Measurements from ENCODE around the gene VPS13D. TPM values are rescaled to one million over a fixed set of nuclear protein-coding genes. Genes with fewer than 3 reads are reported as not detected.

VPS13D gene
- total and polyA plus RNA-seq, 10 of the 15 experiments (the other 5 are each of a cell fraction or from before 2014, with no cell fraction given): 1.4 to 16.9 (median 8.5) TPM

DNA sequence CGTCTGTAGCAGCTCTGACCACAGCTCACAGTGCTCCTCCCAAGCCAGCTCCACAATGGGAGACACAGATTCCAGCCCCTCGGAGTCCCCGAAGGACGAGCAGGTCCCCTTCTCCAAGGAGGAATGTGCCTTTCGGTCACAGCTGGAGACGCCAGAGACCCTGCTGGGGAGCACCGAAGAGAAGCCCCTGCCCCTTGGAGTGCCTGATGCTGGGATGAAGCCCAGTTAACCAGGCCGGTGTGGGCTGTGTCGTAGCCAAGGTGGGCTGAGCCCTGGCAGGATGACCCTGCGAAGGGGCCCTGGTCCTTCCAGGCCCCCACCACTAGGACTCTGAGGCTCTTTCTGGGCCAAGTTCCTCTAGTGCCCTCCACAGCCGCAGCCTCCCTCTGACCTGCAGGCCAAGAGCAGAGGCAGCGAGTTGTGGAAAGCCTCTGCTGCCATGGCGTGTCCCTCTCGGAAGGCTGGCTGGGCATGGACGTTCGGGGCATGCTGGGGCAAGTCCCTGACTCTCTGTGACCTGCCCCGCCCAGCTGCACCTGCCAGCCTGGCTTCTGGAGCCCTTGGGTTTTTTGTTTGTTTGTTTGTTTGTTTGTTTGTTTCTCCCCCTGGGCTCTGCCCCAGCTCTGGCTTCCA is 22.9 kb upstream of the VPS13D start (continued):
- TF ChIP-seq, protein P1, sequence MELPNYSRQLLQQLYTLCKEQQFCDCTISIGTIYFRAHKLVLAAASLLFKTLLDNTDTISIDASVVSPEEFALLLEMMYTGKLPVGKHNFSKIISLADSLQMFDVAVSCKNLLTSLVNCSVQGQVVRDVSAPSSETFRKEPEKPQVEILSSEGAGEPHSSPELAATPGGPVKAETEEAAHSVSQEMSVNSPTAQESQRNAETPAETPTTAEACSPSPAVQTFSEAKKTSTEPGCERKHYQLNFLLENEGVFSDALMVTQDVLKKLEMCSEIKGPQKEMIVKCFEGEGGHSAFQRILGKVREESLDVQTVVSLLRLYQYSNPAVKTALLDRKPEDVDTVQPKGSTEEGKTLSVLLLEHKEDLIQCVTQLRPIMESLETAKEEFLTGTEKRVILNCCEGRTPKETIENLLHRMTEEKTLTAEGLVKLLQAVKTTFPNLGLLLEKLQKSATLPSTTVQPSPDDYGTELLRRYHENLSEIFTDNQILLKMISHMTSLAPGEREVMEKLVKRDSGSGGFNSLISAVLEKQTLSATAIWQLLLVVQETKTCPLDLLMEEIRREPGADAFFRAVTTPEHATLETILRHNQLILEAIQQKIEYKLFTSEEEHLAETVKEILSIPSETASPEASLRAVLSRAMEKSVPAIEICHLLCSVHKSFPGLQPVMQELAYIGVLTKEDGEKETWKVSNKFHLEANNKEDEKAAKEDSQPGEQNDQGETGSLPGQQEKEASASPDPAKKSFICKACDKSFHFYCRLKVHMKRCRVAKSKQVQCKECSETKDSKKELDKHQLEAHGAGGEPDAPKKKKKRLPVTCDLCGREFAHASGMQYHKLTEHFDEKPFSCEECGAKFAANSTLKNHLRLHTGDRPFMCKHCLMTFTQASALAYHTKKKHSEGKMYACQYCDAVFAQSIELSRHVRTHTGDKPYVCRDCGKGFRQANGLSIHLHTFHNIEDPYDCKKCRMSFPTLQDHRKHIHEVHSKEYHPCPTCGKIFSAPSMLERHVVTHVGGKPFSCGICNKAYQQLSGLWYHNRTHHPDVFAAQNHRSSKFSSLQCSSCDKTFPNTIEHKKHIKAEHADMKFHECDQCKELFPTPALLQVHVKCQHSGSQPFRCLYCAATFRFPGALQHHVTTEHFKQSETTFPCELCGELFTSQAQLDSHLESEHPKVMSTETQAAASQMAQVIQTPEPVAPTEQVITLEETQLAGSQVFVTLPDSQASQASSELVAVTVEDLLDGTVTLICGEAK (IDR thresholded peaks at IDR 0.05; ENCODE audit: borderline replicate concordance): no peak
- TF ChIP-seq SRF (IDR thresholded peaks at IDR 0.05; ENCODE audit: low read depth in 2 of 2, low read length in 2 of 2) (no peak), CHD4 (IDR thresholded peaks at IDR 0.05) (no peak), BHLHE40 (IDR thresholded peaks at IDR 0.05; ENCODE audit: borderline replicate concordance in 1 of 2, low read depth in 2 of 2, low read length in 1 of 2) (no peak), TCF12 (IDR thresholded peaks at IDR 0.05; ENCODE audit: low read depth, low read length) (no peak)
- TF ChIP-seq, protein P2, sequence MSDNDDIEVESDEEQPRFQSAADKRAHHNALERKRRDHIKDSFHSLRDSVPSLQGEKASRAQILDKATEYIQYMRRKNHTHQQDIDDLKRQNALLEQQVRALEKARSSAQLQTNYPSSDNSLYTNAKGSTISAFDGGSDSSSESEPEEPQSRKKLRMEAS (IDR thresholded peaks at IDR 0.05; ENCODE audit: low read depth, low read length): no peak

- H3K27ac ChIP-seq (ENCODE audit: control insufficient read depth, insufficient read depth): no peak overlapping the region
- no peak overlapping the region for H3K4me3 ChIP-seq
- no TSS peak for BruUV-seq (replicated peaks)
- DNase-seq (ENCODE audit: low read depth, low spot score) (no peak), FAIRE-seq (no peak), ATAC-seq (no peak)
- WGBS (ENCODE audit: insufficient coverage, insufficient replicate concordance, low lambda C conversion rate, missing lambda C conversion rate): 93% methylated on average over 6 of the region's 6 CpGs
- no peak overlapping the region for H3K9ac ChIP-seq (ENCODE audit: control insufficient read depth, insufficient read depth, low read length)
- H3K27me3 ChIP-seq (replicated peaks in 1 of 2; ENCODE audit: control insufficient read depth in 2 of 2, insufficient read depth in 2 of 2, low read length in 1 of 2): no peaks in the 10 kb centered on the region
- intact Hi-C loops (cut with micrococcal nuclease; ENCODE audit: unreplicated experiment) (loop anchor here (1.0 to 10.0 kb wide), 3 partner anchors 66 to 223 kb away; partner anchors contain the start of gene MFN2), in situ Hi-C loops (cut with MboI) (loop anchor here (5.0 kb wide), 1 partner anchor 81 kb away; no protein-coding TSS in a partner anchor)
- ChIA-PET CTCF (interaction anchor here (0.7 to 7.9 kb wide), 10 partner anchors 10 to 221 kb away, joined by 3 to 161 read pairs (median 4); no protein-coding TSS in a partner anchor), SMC1A (ENCODE audit: uncharacterized antibody, unreplicated experiment) (interaction anchor here (0.7 to 16.0 kb wide), 3 partner anchors 23 to 84 kb away, joined by 3 to 191 read pairs (median 3); no protein-coding TSS in a partner anchor), POLR2A (interaction anchor here (1.0 kb wide), 1 partner anchor 84 kb away, joined by 3 read pairs; no protein-coding TSS in a partner anchor), RAD21 (ENCODE audit: unreplicated experiment) (interaction anchor here (0.8 to 4.2 kb wide), 6 partner anchors 12 to 84 kb away, joined by 3 to 48 read pairs (median 4); no protein-coding TSS in a partner anchor)
- no peak overlapping the region for H3K4me2 ChIP-seq (ENCODE audit: control insufficient read depth, insufficient read depth)
- no peaks in the 10 kb centered on the region for H4K20me1 ChIP-seq (ENCODE audit: control insufficient read depth, insufficient read depth)
- H3K79me2 ChIP-seq (ENCODE audit: control insufficient read depth, insufficient read depth, low read length): no peaks in the 10 kb centered on the region
- peaks cover 40% of the 10 kb centered on the region for H3K4me1 ChIP-seq (ENCODE audit: control insufficient read depth, insufficient read depth, low read length)
- no peaks in the 10 kb centered on the region for H3K9me3 ChIP-seq (replicated peaks; ENCODE audit: control insufficient read depth, insufficient read depth, low read length)
- no peak overlapping the region for H2AFZ ChIP-seq (ENCODE audit: control insufficient read depth, low read depth, low read length)
- peaks cover 9 to 13% of the 10 kb centered on the region in 2 experiments; a peak in 3 of 4 replicates for H3K36me3 ChIP-seq (ENCODE audit: control insufficient read depth in 2 of 2, insufficient read depth in 2 of 2, low read length in 1 of 2)
- TF ChIP-seq RFX5 (IDR thresholded peaks at IDR 0.05; ENCODE audit: low read depth, low read length): no peak
- TF ChIP-seq EGR1 (IDR thresholded peaks at IDR 0.05; ENCODE audit: borderline replicate concordance in 1 of 2, low read depth in 2 of 2, low read length in 2 of 2): no peak
- no peak for TF ChIP-seq ZBTB33 (IDR thresholded peaks at IDR 0.05)
- TF ChIP-seq, protein P3, sequence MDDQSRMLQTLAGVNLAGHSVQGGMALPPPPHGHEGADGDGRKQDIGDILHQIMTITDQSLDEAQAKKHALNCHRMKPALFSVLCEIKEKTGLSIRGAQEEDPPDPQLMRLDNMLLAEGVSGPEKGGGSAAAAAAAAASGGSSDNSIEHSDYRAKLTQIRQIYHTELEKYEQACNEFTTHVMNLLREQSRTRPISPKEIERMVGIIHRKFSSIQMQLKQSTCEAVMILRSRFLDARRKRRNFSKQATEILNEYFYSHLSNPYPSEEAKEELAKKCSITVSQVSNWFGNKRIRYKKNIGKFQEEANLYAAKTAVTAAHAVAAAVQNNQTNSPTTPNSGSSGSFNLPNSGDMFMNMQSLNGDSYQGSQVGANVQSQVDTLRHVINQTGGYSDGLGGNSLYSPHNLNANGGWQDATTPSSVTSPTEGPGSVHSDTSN (IDR thresholded peaks at IDR 0.05; ENCODE audit: insufficient replicate concordance, low read depth, low read length): no peak
- no peak for TF ChIP-seq RBBP5 (conservative IDR thresholded peaks at IDR 0.05)
- TF ChIP-seq ZBED1 (IDR thresholded peaks at IDR 0.05; ENCODE audit: borderline replicate concordance): no peak
- no peak for TF ChIP-seq RAD51 (IDR thresholded peaks at IDR 0.05)
Observed at GRCh38 chr1:12208271-12208670, 21.6 kb upstream of the VPS13D start.
